GM21367 (cell line): ENCODE measurements around the gene C1orf146.
"Not testable (repeated sequence)": the region's sequence is repeated elsewhere in the genome, so short reads cannot be mapped to it uniquely, and the experiment has no call there.

ENCODE experiments used
- ATAC-seq: cut with Tn5 transposase; IDR thresholded peaks from one replicate; pipeline ENCODE4 v1.9.1; 2021; ENCODE audit not compliant: unreplicated experiment

C1orf146 gene

DNA sequence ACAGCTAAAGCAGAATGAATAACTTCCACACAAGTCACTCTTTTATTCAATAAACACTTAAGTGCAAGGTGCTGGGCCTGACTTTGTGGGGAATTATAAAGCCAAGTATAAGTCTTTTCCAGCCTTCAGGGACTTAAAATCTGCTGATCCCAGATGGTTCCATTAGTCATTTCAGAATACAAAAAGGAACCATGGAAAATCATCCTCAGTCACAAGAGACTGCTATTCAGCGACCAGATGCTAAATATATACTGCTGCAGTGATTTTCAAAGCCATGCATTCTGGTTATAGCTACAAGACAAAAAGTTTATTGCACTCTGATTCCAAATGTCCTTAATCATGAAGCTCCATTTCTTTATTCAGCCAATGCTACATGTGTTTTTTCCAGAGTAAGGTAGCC, 55.3 kb downstream of the C1orf146 start:
- ATAC-seq: no peak

DNA sequence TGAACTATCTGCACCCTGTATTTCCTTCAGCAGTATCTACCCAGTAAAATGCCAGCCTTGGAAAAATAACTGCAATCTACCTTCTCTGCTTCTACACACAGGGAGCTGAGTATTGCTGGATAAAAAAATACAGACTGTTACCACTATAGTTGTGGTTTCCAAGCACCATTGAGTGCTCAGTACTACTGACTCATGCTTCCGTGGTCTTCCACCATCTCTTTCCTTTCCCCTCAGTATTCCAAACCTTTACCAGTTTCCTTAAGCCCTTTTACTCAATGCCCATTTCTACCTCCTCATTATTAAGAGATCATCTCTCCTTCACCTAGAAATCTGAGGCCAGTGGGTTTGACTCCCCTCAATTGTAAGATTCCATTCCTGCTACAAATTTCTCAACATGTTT, 57.2 kb downstream of the C1orf146 start:
- no peak for ATAC-seq

DNA sequence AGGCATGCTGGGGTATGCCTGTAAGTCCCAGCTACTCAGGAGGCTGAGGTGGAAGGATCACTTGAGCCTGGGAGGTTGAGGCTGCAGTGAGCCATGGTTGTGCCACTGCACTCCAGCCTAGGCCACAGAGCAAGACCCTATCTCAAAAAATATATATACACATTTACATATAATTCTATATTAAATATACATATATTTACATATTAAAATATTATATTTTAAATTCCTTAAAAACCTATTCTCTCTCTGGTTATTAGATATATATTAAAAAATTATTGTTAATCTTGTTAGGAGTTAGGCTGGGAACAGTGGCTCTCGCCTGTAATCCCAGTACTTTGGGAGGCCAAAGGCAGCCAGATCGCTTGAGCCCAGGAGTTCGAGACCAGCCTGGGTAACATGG, 58.4 kb downstream of the C1orf146 start:
- ATAC-seq: no peak

DNA sequence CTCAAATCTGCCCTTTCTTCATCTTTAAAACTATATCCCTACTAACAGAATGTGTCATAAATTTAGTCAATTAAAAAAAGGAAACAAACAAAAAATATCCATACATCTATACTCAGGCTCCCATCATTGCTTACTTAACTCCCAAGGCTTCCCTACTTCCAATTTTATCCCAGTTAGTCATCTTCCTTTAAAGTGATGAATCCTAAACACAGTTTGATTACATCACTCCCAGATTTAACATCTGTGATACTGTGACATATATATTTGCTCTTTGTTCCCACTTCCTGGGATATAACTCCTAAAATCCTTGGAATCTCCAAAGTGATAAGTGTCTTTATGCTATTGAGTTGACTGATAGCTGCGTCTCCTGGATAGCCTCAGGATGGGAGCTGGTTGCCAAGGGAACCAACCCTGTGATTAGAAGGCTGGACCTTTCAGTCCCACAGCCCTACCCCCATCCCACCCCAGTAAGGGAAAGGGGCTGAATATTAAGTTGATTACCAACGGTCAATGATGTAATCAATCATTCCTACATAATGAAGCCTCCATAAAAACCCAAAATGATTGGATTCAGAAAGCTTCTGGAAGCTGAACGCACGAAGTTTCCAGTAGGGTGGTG, 59.5 kb downstream of the C1orf146 start:
- ATAC-seq: no peak

DNA sequence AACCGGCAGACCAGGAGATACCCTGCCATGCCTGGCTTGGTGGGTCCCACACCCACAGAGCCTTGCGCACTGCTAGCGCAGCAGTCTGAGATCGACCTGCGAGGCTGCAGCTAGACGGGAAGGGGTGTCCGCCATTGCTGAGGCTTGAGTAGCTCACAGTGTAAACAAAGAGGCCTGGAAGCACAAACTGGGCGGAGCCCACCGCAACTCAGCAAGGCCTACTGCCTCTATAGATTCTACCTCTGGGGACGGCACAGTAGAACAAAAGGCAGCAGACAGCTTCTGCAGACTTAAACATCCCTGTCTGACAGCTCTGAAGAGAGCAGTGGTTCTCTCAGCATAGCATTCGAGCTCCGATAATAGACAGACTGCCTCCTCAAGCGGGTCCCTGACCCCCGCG, 62.1 kb downstream of the C1orf146 start:
- not testable (repeated sequence) for ATAC-seq

DNA sequence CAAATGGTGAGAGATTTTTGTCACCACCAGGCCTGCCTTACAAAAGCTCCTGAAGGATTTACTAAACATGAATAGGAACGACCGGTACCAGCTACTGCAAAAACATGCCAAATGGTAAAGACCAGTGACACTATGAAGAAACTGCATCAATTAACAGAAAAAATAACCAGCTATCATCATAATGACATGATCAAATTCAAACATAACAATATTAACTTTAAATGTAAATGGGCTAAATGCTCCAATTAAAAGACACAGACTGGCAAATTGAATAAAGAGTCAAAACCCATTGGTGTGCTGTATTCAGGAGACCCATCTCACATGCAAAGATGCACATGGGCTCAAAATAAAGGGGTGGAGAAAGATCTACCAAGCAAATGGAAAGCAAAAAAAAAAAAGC, 63.7 kb downstream of the C1orf146 start:
- not testable (repeated sequence) for ATAC-seq

DNA sequence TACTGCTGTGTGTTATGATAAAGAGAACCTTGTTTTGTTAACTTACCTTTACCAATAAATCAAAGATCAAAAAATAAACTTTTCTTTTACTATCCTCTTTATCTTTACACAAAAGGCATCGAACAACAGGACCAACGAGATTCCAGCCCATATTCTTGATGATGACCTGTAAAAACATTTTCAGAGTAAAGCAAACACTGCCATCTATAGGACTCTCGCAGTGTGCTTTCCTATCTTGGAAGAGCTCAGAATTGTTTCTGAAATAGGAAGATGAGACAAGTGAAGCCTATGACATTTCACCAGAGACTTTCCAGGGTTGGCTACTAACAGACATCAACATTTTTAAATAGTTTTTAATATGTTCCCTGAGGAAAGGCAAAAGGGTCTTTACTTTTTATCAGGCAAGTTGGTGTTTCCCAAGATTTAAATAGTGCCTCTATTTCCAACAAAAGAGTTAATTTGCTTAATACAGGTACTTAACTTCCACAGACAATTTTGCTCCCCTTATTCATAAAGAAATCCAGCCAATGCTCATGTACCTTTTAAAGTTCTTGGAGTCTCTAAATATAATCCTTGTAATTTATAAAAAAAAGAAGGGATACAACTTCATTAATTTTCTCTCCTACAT, 73.8 kb downstream of the C1orf146 start:
- ATAC-seq: no peak
